SK-N-SH treated with all-trans-retinoic acid at 6 μM for 48 hours (cell line): ENCODE data around the gene C11orf86.
"Not testable (repeated sequence)": the region's sequence is repeated elsewhere in the genome, so short reads cannot be mapped to it uniquely, and the experiment has no call there.

Experiments used
- BACH2 ChIP-seq: fragments of 250-450 bp; sonication (Bioruptor Pico); IDR thresholded peaks from 2 replicates; pipeline ENCODE4 v1.9.0; 2021; ENCODE audit warnings: mild to moderate bottlenecking, borderline replicate concordance
- CSDC2 ChIP-seq: fragments of 250-450 bp; sonication (Bioruptor Pico); IDR thresholded peaks from 2 replicates; pipeline ENCODE4 v1.5.0; 2020; ENCODE audit warnings: mild to moderate bottlenecking, moderate library complexity
- OSR1 ChIP-seq: fragments of 250-450 bp; sonication (Bioruptor Pico); IDR thresholded peaks from 2 replicates; pipeline ENCODE4 v1.8.0; 2022; ENCODE audit warnings: moderate library complexity, mild to moderate bottlenecking, inconsistent platforms
- ZC3H10 ChIP-seq: fragments of 250-450 bp; sonication (Bioruptor Pico); IDR thresholded peaks from 2 replicates; pipeline ENCODE4 v1.5.1; 2021; ENCODE audit warnings: mild to moderate bottlenecking, moderate library complexity
- ZFP3 ChIP-seq: fragments of 250-450 bp; sonication (Bioruptor Pico); IDR thresholded peaks from 2 replicates; pipeline ENCODE4 v1.5.0; 2020; ENCODE audit warnings: mild to moderate bottlenecking, moderate library complexity
- ZFP30 ChIP-seq: fragments of 450-650 bp; formaldehyde crosslinking; IDR thresholded peaks from 2 replicates; pipeline ENCODE4 v1.5.0; 2022; ENCODE audit warnings: mild to moderate bottlenecking, moderate library complexity
- ZNF565 ChIP-seq: fragments of 450-650 bp; formaldehyde crosslinking; conservative IDR thresholded peaks from 2 replicates; pipeline ENCODE4 v1.5.0; 2020; ENCODE audit warnings: low read depth, mild to moderate bottlenecking, moderate library complexity
- ZNF8 ChIP-seq: fragments of 450-650 bp; formaldehyde crosslinking; IDR thresholded peaks from 2 replicates; pipeline ENCODE4 v1.5.0; 2020; ENCODE audit warnings: mild to moderate bottlenecking, moderate library complexity
- TF ChIP-seq, protein P1 (sequence below): fragments of 250-450 bp; sonication (Bioruptor Pico); IDR thresholded peaks from 2 replicates; pipeline ENCODE4 v1.5.1; 2020; ENCODE audit warnings: low read depth, mild to moderate bottlenecking, moderate library complexity
- TF ChIP-seq, protein P2 (sequence below): fragments of 250-450 bp; sonication (Bioruptor Pico); IDR thresholded peaks from 2 replicates; pipeline ENCODE4 v1.5.1; 2021; ENCODE audit warnings: mild to moderate bottlenecking, moderate library complexity
- TF ChIP-seq, protein P3 (sequence below): fragments of 250-450 bp; sonication (Bioruptor Pico); IDR thresholded peaks from 2 replicates; pipeline ENCODE4 v1.5.0; 2020; ENCODE audit warnings: mild to moderate bottlenecking, moderate library complexity
- TF ChIP-seq, protein P4 (sequence below): fragments of 250-450 bp; sonication (Bioruptor Pico); IDR thresholded peaks from 2 replicates; pipeline ENCODE4 v1.8.0; 2020; ENCODE audit warnings: mild to moderate bottlenecking, moderate library complexity, borderline replicate concordance

DNA sequence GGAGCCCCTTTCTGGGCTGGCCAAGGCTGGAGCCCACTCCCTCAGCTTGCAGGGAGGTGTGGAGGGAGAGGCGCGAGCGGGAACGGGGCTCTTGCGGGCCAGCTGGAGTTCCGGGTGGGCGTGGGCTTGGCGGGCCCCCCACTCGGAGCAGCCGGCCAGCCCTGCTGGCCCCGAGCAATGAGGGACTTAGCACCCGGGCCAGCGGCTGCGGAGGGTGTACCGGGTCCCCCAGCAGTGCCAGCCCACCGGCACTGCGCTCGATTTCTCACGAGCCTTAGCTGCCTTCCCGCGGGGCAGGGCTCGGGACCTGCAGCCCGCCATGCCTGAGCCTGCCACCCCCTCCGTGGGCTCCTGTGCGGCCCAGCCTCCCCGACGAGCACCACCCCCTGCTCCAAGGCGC lies 13.6 kb downstream of the C11orf86 start:
- TF ChIP-seq ZNF8; ZC3H10 (CRISPR knock-in tag); ZFP30; ZFP3 (CRISPR knock-in tag); BACH2 (CRISPR knock-in tag); CSDC2 (CRISPR knock-in tag); ZNF565 (CRISPR knock-in tag); OSR1 (CRISPR knock-in tag): not testable (repeated sequence)
- TF ChIP-seq, protein P1, sequence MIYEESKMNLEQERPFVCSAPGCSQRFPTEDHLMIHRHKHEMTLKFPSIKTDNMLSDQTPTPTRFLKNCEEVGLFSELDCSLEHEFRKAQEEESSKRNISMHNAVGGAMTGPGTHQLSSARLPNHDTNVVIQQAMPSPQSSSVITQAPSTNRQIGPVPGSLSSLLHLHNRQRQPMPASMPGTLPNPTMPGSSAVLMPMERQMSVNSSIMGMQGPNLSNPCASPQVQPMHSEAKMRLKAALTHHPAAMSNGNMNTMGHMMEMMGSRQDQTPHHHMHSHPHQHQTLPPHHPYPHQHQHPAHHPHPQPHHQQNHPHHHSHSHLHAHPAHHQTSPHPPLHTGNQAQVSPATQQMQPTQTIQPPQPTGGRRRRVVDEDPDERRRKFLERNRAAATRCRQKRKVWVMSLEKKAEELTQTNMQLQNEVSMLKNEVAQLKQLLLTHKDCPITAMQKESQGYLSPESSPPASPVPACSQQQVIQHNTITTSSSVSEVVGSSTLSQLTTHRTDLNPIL (CRISPR knock-in tag), result not testable (repeated sequence)
- TF ChIP-seq, protein P2, sequence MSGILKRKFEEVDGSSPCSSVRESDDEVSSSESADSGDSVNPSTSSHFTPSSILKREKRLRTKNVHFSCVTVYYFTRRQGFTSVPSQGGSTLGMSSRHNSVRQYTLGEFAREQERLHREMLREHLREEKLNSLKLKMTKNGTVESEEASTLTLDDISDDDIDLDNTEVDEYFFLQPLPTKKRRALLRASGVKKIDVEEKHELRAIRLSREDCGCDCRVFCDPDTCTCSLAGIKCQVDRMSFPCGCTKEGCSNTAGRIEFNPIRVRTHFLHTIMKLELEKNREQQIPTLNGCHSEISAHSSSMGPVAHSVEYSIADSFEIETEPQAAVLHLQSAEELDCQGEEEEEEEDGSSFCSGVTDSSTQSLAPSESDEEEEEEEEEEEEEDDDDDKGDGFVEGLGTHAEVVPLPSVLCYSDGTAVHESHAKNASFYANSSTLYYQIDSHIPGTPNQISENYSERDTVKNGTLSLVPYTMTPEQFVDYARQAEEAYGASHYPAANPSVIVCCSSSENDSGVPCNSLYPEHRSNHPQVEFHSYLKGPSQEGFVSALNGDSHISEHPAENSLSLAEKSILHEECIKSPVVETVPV (CRISPR knock-in tag), result not testable (repeated sequence)
- TF ChIP-seq, protein P3, sequence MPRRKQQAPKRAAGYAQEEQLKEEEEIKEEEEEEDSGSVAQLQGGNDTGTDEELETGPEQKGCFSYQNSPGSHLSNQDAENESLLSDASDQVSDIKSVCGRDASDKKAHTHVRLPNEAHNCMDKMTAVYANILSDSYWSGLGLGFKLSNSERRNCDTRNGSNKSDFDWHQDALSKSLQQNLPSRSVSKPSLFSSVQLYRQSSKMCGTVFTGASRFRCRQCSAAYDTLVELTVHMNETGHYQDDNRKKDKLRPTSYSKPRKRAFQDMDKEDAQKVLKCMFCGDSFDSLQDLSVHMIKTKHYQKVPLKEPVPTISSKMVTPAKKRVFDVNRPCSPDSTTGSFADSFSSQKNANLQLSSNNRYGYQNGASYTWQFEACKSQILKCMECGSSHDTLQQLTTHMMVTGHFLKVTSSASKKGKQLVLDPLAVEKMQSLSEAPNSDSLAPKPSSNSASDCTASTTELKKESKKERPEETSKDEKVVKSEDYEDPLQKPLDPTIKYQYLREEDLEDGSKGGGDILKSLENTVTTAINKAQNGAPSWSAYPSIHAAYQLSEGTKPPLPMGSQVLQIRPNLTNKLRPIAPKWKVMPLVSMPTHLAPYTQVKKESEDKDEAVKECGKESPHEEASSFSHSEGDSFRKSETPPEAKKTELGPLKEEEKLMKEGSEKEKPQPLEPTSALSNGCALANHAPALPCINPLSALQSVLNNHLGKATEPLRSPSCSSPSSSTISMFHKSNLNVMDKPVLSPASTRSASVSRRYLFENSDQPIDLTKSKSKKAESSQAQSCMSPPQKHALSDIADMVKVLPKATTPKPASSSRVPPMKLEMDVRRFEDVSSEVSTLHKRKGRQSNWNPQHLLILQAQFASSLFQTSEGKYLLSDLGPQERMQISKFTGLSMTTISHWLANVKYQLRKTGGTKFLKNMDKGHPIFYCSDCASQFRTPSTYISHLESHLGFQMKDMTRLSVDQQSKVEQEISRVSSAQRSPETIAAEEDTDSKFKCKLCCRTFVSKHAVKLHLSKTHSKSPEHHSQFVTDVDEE (CRISPR knock-in tag), result not testable (repeated sequence)
- TF ChIP-seq, protein P4, sequence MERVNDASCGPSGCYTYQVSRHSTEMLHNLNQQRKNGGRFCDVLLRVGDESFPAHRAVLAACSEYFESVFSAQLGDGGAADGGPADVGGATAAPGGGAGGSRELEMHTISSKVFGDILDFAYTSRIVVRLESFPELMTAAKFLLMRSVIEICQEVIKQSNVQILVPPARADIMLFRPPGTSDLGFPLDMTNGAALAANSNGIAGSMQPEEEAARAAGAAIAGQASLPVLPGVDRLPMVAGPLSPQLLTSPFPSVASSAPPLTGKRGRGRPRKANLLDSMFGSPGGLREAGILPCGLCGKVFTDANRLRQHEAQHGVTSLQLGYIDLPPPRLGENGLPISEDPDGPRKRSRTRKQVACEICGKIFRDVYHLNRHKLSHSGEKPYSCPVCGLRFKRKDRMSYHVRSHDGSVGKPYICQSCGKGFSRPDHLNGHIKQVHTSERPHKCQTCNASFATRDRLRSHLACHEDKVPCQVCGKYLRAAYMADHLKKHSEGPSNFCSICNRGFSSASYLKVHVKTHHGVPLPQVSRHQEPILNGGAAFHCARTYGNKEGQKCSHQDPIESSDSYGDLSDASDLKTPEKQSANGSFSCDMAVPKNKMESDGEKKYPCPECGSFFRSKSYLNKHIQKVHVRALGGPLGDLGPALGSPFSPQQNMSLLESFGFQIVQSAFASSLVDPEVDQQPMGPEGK (CRISPR knock-in tag), result not testable (repeated sequence)
